ENCODE measurements around the gene TAF3.

TAF3 gene

DNA sequence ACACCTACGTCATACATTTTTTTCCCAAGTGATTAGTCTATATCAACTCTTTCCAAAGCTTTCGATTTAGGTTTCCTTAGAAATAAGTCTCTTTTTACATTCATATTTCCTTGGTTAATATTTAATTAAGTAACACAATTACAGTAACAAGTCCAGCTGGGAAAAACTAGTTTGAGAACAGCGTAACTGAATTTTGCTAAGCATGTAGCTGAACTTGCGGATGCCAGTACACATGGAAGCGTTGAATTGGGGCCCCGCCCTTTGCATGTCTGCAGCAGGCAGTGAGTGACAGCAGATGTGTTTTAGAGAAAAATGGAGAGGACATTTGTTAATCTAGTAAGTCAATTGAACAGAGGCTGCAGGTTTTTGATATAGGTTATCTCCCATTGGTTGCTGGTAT is 72.5 kb downstream of the TAF3 start:
- H3K4ac ChIP-seq (ENCODE audit: low read length), result no peak overlapping the region
- H3K9me3 ChIP-seq (replicated peaks in 1 of 2; ENCODE audit: control insufficient read depth in 2 of 2, insufficient read depth in 1 of 2, low read depth in 1 of 2, low read length in 2 of 2), result no peaks in the 10 kb centered on the region
- H2BK120ac ChIP-seq (ENCODE audit: low read depth, low read length), result no peak overlapping the region
- no peak overlapping the region for H2BK15ac ChIP-seq (ENCODE audit: low read length)
- no peak overlapping the region for H3K23ac ChIP-seq (ENCODE audit: low read depth, low read length, poor library complexity)
- H3K36me3 ChIP-seq (replicated peaks in 1 of 2; ENCODE audit: control insufficient read depth in 2 of 2, insufficient read depth in 2 of 2, low read length in 2 of 2), result no peaks in the 10 kb centered on the region
- H3K79me1 ChIP-seq (ENCODE audit: low read depth, low read length), result no peaks in the 10 kb centered on the region
- no peak overlapping the region for H3K14ac ChIP-seq (ENCODE audit: low read length)
- no peaks in the 10 kb centered on the region for H3K27me3 ChIP-seq (ENCODE audit: control insufficient read depth in 3 of 3, insufficient read depth in 3 of 3, low read depth in 1 of 3, low read length in 3 of 3)
- H2BK12ac ChIP-seq (ENCODE audit: low read length), result no peak overlapping the region
- no peak overlapping the region for H3K18ac ChIP-seq (ENCODE audit: low read length)
- H3K4me1 ChIP-seq (ENCODE audit: control insufficient read depth in 2 of 2, insufficient read depth in 1 of 2, low read depth in 1 of 2, low read length in 2 of 2), result peaks cover 0 to 2% of the 10 kb centered on the region in 2 donors
- H3K9ac ChIP-seq (ENCODE audit: low read depth, low read length, poor library complexity), result no peak overlapping the region
- no peak overlapping the region for H2AFZ ChIP-seq (ENCODE audit: low read length)
- no peak overlapping the region for H3K4me2 ChIP-seq (ENCODE audit: insufficient read depth, low read length, poor library complexity, severe bottlenecking)
- no CpG with 5 or more reads among the region's 6 CpGs for WGBS, 2 donors (ENCODE audit: extremely low coverage in 2 of 2, insufficient read length in 2 of 2, insufficient replicate concordance in 1 of 2)
- no peak overlapping the region for H2AK5ac ChIP-seq (ENCODE audit: low read depth, low read length)
- H3K4me3 ChIP-seq (ENCODE audit: low read length in 2 of 2), result no peak overlapping the region
- no peak overlapping the region for H2BK5ac ChIP-seq (ENCODE audit: low read length)
- H4K8ac ChIP-seq (ENCODE audit: low read depth, low read length), result no peak overlapping the region
- no peak overlapping the region for H4K91ac ChIP-seq (ENCODE audit: low read depth, low read length, poor library complexity)
- H3K27ac ChIP-seq (replicated peaks; ENCODE audit: low read length), result no peak overlapping the region
- DNase-seq (ENCODE audit: low spot score), result no peak

DNA sequence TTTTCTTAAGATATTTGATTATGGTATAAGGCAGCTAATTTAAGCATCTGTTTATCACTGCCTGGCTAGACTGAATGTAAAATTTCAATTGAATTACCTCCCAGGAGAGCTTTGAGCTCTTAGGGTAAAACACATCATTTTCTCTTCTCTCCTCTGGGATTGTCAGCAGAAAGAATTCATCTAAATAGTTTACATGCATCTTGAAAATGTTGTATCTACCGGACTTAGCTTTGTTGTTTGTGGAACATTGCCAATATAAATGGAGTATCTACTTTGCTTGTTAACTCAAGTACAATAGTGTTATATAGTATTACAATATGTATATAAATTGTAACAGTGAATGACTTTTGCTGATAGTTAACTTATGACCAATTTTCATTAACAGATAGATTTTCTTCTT is 73.3 kb downstream of the TAF3 start:
- H3K27me3 ChIP-seq (ENCODE audit: control insufficient read depth in 3 of 3, insufficient read depth in 3 of 3, low read depth in 1 of 3, low read length in 3 of 3), result no peaks in the 10 kb centered on the region
- no peak overlapping the region for H4K8ac ChIP-seq (ENCODE audit: low read depth, low read length)
- H3K9ac ChIP-seq (ENCODE audit: low read depth, low read length, poor library complexity), result no peak overlapping the region
- H3K9me3 ChIP-seq (replicated peaks in 1 of 2; ENCODE audit: control insufficient read depth in 2 of 2, insufficient read depth in 1 of 2, low read depth in 1 of 2, low read length in 2 of 2), result no peaks in the 10 kb centered on the region
- H2AFZ ChIP-seq (ENCODE audit: low read length), result no peak overlapping the region
- no peak overlapping the region for H2BK12ac ChIP-seq (ENCODE audit: low read length)
- H4K91ac ChIP-seq (ENCODE audit: low read depth, low read length, poor library complexity), result no peak overlapping the region
- H3K4ac ChIP-seq (ENCODE audit: low read length), result no peak overlapping the region
- DNase-seq (ENCODE audit: low spot score), result no peak
- no CpG with 5 or more reads among the region's 1 CpG for WGBS, 2 donors (ENCODE audit: extremely low coverage in 2 of 2, insufficient read length in 2 of 2, insufficient replicate concordance in 1 of 2)
- no peak overlapping the region for H3K4me3 ChIP-seq (ENCODE audit: low read length in 2 of 2)
- H2BK15ac ChIP-seq (ENCODE audit: low read length), result no peak overlapping the region
- H3K14ac ChIP-seq (ENCODE audit: low read length), result no peak overlapping the region
- H3K27ac ChIP-seq (replicated peaks; ENCODE audit: low read length), result no peak overlapping the region
- H3K79me1 ChIP-seq (ENCODE audit: low read depth, low read length), result no peaks in the 10 kb centered on the region
- no peak overlapping the region for H2AK5ac ChIP-seq (ENCODE audit: low read depth, low read length)
- H2BK120ac ChIP-seq (ENCODE audit: low read depth, low read length), result no peak overlapping the region
- H3K4me2 ChIP-seq (ENCODE audit: insufficient read depth, low read length, poor library complexity, severe bottlenecking), result no peak overlapping the region
- no peak overlapping the region for H3K18ac ChIP-seq (ENCODE audit: low read length)
- no peak overlapping the region for H3K23ac ChIP-seq (ENCODE audit: low read depth, low read length, poor library complexity)
- H3K4me1 ChIP-seq (ENCODE audit: control insufficient read depth in 2 of 2, insufficient read depth in 1 of 2, low read depth in 1 of 2, low read length in 2 of 2), result peaks cover 2 to 4% of the 10 kb centered on the region in 2 donors
- H3K36me3 ChIP-seq (replicated peaks in 1 of 2; ENCODE audit: control insufficient read depth in 2 of 2, insufficient read depth in 2 of 2, low read length in 2 of 2), result peaks cover 0 to 3% of the 10 kb centered on the region in 2 donors
- no peak overlapping the region for H2BK5ac ChIP-seq (ENCODE audit: low read length)

DNA sequence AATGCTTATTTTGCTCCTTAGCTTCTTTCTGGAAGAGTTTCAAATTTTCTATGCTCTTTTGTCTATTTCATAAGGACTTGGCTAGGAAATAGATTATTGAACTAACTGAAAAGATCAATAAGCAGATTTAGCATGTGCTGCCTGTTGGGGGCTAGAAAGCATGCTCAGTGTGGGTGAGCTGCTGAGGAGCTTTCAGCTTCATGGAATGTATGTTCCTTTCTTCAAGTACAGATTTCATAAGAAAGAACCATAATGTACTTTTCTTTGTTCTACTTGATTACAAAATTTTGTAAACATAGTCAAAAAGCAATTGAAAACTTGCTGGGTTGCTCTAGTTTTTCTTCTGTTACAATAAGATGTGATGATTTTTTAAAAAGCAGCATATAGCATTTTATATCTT is 73.8 kb downstream of the TAF3 start:
- no peak overlapping the region for H3K18ac ChIP-seq (ENCODE audit: low read length)
- no peak overlapping the region for H2AFZ ChIP-seq (ENCODE audit: low read length)
- H2BK12ac ChIP-seq (ENCODE audit: low read length), result no peak overlapping the region
- H3K23ac ChIP-seq (ENCODE audit: low read depth, low read length, poor library complexity), result no peak overlapping the region
- H3K27me3 ChIP-seq (ENCODE audit: control insufficient read depth in 3 of 3, insufficient read depth in 3 of 3, low read depth in 1 of 3, low read length in 3 of 3), result no peaks in the 10 kb centered on the region
- H2AK5ac ChIP-seq (ENCODE audit: low read depth, low read length), result no peak overlapping the region
- DNase-seq (ENCODE audit: low spot score), result no peak
- no peaks in the 10 kb centered on the region for H3K79me1 ChIP-seq (ENCODE audit: low read depth, low read length)
- H3K36me3 ChIP-seq (replicated peaks in 1 of 2; ENCODE audit: control insufficient read depth in 2 of 2, insufficient read depth in 2 of 2, low read length in 2 of 2), result peaks cover 3 to 8% of the 10 kb centered on the region in 2 donors
- no peaks in the 10 kb centered on the region for H3K9me3 ChIP-seq (replicated peaks in 1 of 2; ENCODE audit: control insufficient read depth in 2 of 2, insufficient read depth in 1 of 2, low read depth in 1 of 2, low read length in 2 of 2)
- H2BK15ac ChIP-seq (ENCODE audit: low read length), result no peak overlapping the region
- no peak overlapping the region for H3K4ac ChIP-seq (ENCODE audit: low read length)
- H4K91ac ChIP-seq (ENCODE audit: low read depth, low read length, poor library complexity), result no peak overlapping the region
- H3K27ac ChIP-seq (replicated peaks; ENCODE audit: low read length), result no peak overlapping the region
- H3K4me1 ChIP-seq (ENCODE audit: control insufficient read depth in 2 of 2, insufficient read depth in 1 of 2, low read depth in 1 of 2, low read length in 2 of 2), result peaks cover 2 to 4% of the 10 kb centered on the region in 2 donors
- no peak overlapping the region for H2BK5ac ChIP-seq (ENCODE audit: low read length)
- no peak overlapping the region for H2BK120ac ChIP-seq (ENCODE audit: low read depth, low read length)
- no peak overlapping the region for H3K9ac ChIP-seq (ENCODE audit: low read depth, low read length, poor library complexity)
- H3K4me3 ChIP-seq (ENCODE audit: low read length in 2 of 2), result no peak overlapping the region
- no peak overlapping the region for H4K8ac ChIP-seq (ENCODE audit: low read depth, low read length)
- H3K4me2 ChIP-seq (ENCODE audit: insufficient read depth, low read length, poor library complexity, severe bottlenecking), result no peak overlapping the region
- H3K14ac ChIP-seq (ENCODE audit: low read length), result no peak overlapping the region

DNA sequence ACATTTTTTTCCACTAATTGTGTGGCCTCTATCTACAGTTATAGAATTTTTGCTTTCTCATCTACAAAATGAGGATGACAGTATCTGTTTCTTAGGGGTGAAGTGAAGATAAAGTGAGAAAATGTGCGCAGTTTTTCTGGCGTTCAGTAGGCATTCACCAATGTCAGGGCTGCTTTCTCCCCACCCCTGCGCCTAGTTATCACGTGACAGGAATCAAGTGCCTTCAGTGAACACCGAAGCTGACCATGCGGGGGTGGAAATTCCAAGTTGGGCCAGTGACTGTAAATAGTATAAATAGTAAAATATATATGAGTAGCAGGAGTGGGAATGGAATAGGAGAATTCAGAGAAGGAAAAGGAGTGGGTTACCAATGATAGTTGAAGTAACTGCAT is 77.4 kb downstream of the TAF3 start:
- Histone ChIP-seq H2AFZ (ENCODE audit: low read length) (no peak overlapping the region), H2BK12ac (ENCODE audit: low read length) (no peak overlapping the region), H3K4ac (ENCODE audit: low read length) (no peak overlapping the region), H3K27ac (replicated peaks; ENCODE audit: low read length) (no peak overlapping the region), H3K4me1 (ENCODE audit: control insufficient read depth in 2 of 2, insufficient read depth in 1 of 2, low read depth in 1 of 2, low read length in 2 of 2) (peaks cover 0 to 4% of the 10 kb centered on the region in 2 donors), H3K14ac (ENCODE audit: low read length) (no peak overlapping the region), H4K8ac (ENCODE audit: low read depth, low read length) (no peak overlapping the region), H2BK15ac (ENCODE audit: low read length) (no peak overlapping the region), H3K27me3 (ENCODE audit: control insufficient read depth in 3 of 3, insufficient read depth in 3 of 3, low read depth in 1 of 3, low read length in 3 of 3) (no peaks in the 10 kb centered on the region), H2AK5ac (ENCODE audit: low read depth, low read length) (no peak overlapping the region), H3K18ac (ENCODE audit: low read length) (no peak overlapping the region), H2BK5ac (ENCODE audit: low read length) (no peak overlapping the region), H3K4me3 (ENCODE audit: low read length in 2 of 2) (no peak overlapping the region), H3K9me3 (replicated peaks in 1 of 2; ENCODE audit: control insufficient read depth in 2 of 2, insufficient read depth in 1 of 2, low read depth in 1 of 2, low read length in 2 of 2) (no peaks in the 10 kb centered on the region), H3K9ac (ENCODE audit: low read depth, low read length, poor library complexity) (no peak overlapping the region), H3K4me2 (ENCODE audit: insufficient read depth, low read length, poor library complexity, severe bottlenecking) (no peak overlapping the region), H3K23ac (ENCODE audit: low read depth, low read length, poor library complexity) (no peak overlapping the region), H3K36me3 (replicated peaks in 1 of 2; ENCODE audit: control insufficient read depth in 2 of 2, insufficient read depth in 2 of 2, low read length in 2 of 2) (peaks cover 3 to 9% of the 10 kb centered on the region in 2 donors), H2BK120ac (ENCODE audit: low read depth, low read length) (no peak overlapping the region), H4K91ac (ENCODE audit: low read depth, low read length, poor library complexity) (no peak overlapping the region), H3K79me1 (ENCODE audit: low read depth, low read length) (no peaks in the 10 kb centered on the region)
- no peak for DNase-seq (ENCODE audit: low spot score)
- no CpG with 5 or more reads among the region's 6 CpGs for WGBS, 2 donors (ENCODE audit: extremely low coverage in 2 of 2, insufficient read length in 2 of 2, insufficient replicate concordance in 1 of 2)

Data from neuronal stem cell (in vitro differentiated cells).